Loucy (cell line): ENCODE results near the gene MACROD2.

Source experiments
- H2AFZ ChIP-seq: fragments of 200-600 bp; sonication (generic); 2 replicates; pipeline ENCODE4 v1.6.0; 2016; ENCODE audit warnings: antibody characterized with exemption, mild to moderate bottlenecking, low read length, moderate library complexity
- H3F3A ChIP-seq: fragments of 200-600 bp; 2 replicates; pipeline ENCODE4 v1.6.0; 2016; ENCODE audit warnings: antibody characterized with exemption, low read depth, mild to moderate bottlenecking
- H3K27me3 ChIP-seq: fragments of 200-600 bp; sonication (generic); 2 replicates; pipeline ENCODE4 v1.6.1; 2014; ENCODE audit warnings: low read length, mild to moderate bottlenecking; ENCODE audit not compliant: insufficient read depth, poor library complexity, severe bottlenecking
- H3K36me3 ChIP-seq: fragments of 200-600 bp; sonication (generic); 2 replicates; pipeline ENCODE4 v1.6.1; 2016; ENCODE audit warnings: low read length; ENCODE audit not compliant: insufficient read depth
- H3K4me1 ChIP-seq: fragments of 200-600 bp; sonication (generic); 2 replicates; pipeline ENCODE4 v1.5.1; 2014; ENCODE audit warnings: low read length, mild to moderate bottlenecking; ENCODE audit not compliant: insufficient read depth, poor library complexity, severe bottlenecking
- H3K4me2 ChIP-seq: fragments of 200-600 bp; sonication (generic); 2 replicates; pipeline ENCODE4 v1.6.0; 2014; ENCODE audit warnings: antibody characterized with exemption, low read length, low read depth, mild to moderate bottlenecking; ENCODE audit not compliant: poor library complexity, severe bottlenecking
- H3K4me3 ChIP-seq: fragments of 200-600 bp; sonication (generic); 2 replicates; pipeline ENCODE4 v1.5.1; 2014; ENCODE audit warnings: low read length, mild to moderate bottlenecking, mixed read lengths; ENCODE audit not compliant: poor library complexity, severe bottlenecking
- H3K79me2 ChIP-seq: fragments of 200-600 bp; sonication (generic); 2 replicates; pipeline ENCODE4 v1.6.1; 2014; ENCODE audit warnings: low read length; ENCODE audit not compliant: insufficient read depth
- H3K9ac ChIP-seq: fragments of 200-600 bp; sonication (generic); 2 replicates; pipeline ENCODE4 v1.6.0; 2014; ENCODE audit warnings: mild to moderate bottlenecking, low read depth, low read length, moderate library complexity; ENCODE audit not compliant: poor library complexity, severe bottlenecking
- H3K9me2 ChIP-seq: fragments of 200-600 bp; sonication (generic); replicated peaks from 2 replicates; pipeline ENCODE4 v1.6.1; 2016; ENCODE audit warnings: low read depth, low read length, mixed read lengths
- H3K9me3 ChIP-seq: fragments of 200-600 bp; sonication (generic); 2 replicates; pipeline ENCODE4 v1.6.1; 2014; ENCODE audit warnings: mild to moderate bottlenecking, antibody characterized with exemption, low read length, low read depth; ENCODE audit not compliant: insufficient read depth
- H4K20me1 ChIP-seq: fragments of 200-600 bp; sonication (generic); 2 replicates; pipeline ENCODE4 v1.6.0; 2014; ENCODE audit warnings: antibody characterized with exemption, low read length, mild to moderate bottlenecking; ENCODE audit not compliant: insufficient read depth, poor library complexity, severe bottlenecking
- CTCF ChIP-seq: fragments of 200-600 bp; sonication (generic); conservative IDR thresholded peaks from 2 replicates; pipeline ENCODE4 v1.5.1; 2014; ENCODE audit warnings: mild to moderate bottlenecking, antibody characterized with exemption, low read length
- EZH2phosphoT487 ChIP-seq: fragments of 200-600 bp; IDR thresholded peaks from 2 replicates; pipeline ENCODE4 v1.6.1; 2018; ENCODE audit warnings: antibody characterized with exemption, mild to moderate bottlenecking, moderate library complexity, borderline replicate concordance

The MACROD2 gene

GRCh38 chr20:15812696-15813095 lies 1817.4 kb downstream of the MACROD2 start:
- no peaks in the 10 kb centered on the region for H3K9me2 ChIP-seq
- H3K4me1 ChIP-seq = no peaks in the 10 kb centered on the region
- H4K20me1 ChIP-seq = no peaks in the 10 kb centered on the region
- H3K9me3 ChIP-seq = no peaks in the 10 kb centered on the region
- no peaks in the 10 kb centered on the region for H3K27me3 ChIP-seq
- H2AFZ ChIP-seq = no peak overlapping the region
- H3K4me2 ChIP-seq = no peak overlapping the region
- H3K36me3 ChIP-seq = no peaks in the 10 kb centered on the region
- H3K4me3 ChIP-seq = no peak overlapping the region
- no peaks in the 10 kb centered on the region for H3K79me2 ChIP-seq
- no peaks in the 10 kb centered on the region for H3F3A ChIP-seq
- H3K9ac ChIP-seq = no peak overlapping the region
- TF ChIP-seq CTCF (no peak), EZH2phosphoT487 (no peak)

- no peak overlapping the region for H3K9ac ChIP-seq
- no peaks in the 10 kb centered on the region for H3K36me3 ChIP-seq
- H3K4me2 ChIP-seq = no peak overlapping the region
- TF ChIP-seq CTCF (no peak), EZH2phosphoT487 (no peak)
- H3F3A ChIP-seq = no peaks in the 10 kb centered on the region
- H2AFZ ChIP-seq = no peak overlapping the region
- H3K79me2 ChIP-seq = no peaks in the 10 kb centered on the region
- no peaks in the 10 kb centered on the region for H3K27me3 ChIP-seq
- no peaks in the 10 kb centered on the region for H3K4me1 ChIP-seq
- no peaks in the 10 kb centered on the region for H4K20me1 ChIP-seq
- no peaks in the 10 kb centered on the region for H3K9me3 ChIP-seq
- H3K9me2 ChIP-seq = no peaks in the 10 kb centered on the region
- no peak overlapping the region for H3K4me3 ChIP-seq
Measured at GRCh38 chr20:15814360-15814759, 1819.0 kb downstream of the MACROD2 start.

- Histone ChIP-seq H3K36me3 (no peaks in the 10 kb centered on the region), H3K9me2 (no peaks in the 10 kb centered on the region), H3K27me3 (no peaks in the 10 kb centered on the region), H3K4me3 (no peak overlapping the region), H3K4me1 (no peaks in the 10 kb centered on the region), H3F3A (no peaks in the 10 kb centered on the region), H4K20me1 (no peaks in the 10 kb centered on the region), H3K9me3 (no peaks in the 10 kb centered on the region), H2AFZ (no peak overlapping the region), H3K79me2 (no peaks in the 10 kb centered on the region), H3K9ac (no peak overlapping the region), H3K4me2 (no peak overlapping the region)
- TF ChIP-seq CTCF (no peak), EZH2phosphoT487 (no peak)
Measured at GRCh38 chr20:15814911-15815310, 1819.6 kb downstream of the MACROD2 start.
